ENCODE data around the gene HMX3. TPM values are rescaled to one million over a fixed set of nuclear protein-coding genes. Genes with fewer than 3 reads are reported as not detected.

Gene HMX3
- total RNA-seq, 1 experiment from 2014 or later: 15.2 TPM

- Histone ChIP-seq H3K9me3 (ENCODE audit: control insufficient read depth, insufficient read depth, low read depth, low read length) (no peaks in the 10 kb centered on the region), H3K36me3 (ENCODE audit: control insufficient read depth, insufficient read depth, low read length) (0 out of 2 replicates have a peak, but pooled peaks cover 3% of the 10 kb centered on the region), H3K27ac (ENCODE audit: low read length) (no peak overlapping the region), H3K27me3 (ENCODE audit: control insufficient read depth, insufficient read depth, low read length) (no peaks in the 10 kb centered on the region; the same call in 1 of the 2 replicates), H3K4me3 (ENCODE audit: low read depth in 2 of 2, low read length in 2 of 2) (no peak overlapping the region), H3K4me1 (ENCODE audit: control insufficient read depth, insufficient read depth, low read length) (peaks cover 27% of the 10 kb centered on the region)
- BruUV-seq (replicated peaks): no TSS peak
- CTCF ChIA-PET: no interaction called here
- ATAC-seq: no peak
- TF ChIP-seq SIN3A (IDR thresholded peaks at IDR 0.05; ENCODE audit: borderline replicate concordance, insufficient read depth, low read depth, low read length) (no peak), CTCF (IDR thresholded peaks at IDR 0.05) (no peak), TCF7L2 (IDR thresholded peaks at IDR 0.05; ENCODE audit: low read depth, low read length) (no peak), REST (IDR thresholded peaks at IDR 0.05; ENCODE audit: insufficient read depth in 1 of 2, low read depth in 2 of 2, low read length in 1 of 2) (no peak), POLR2AphosphoS5 (IDR thresholded peaks at IDR 0.05; ENCODE audit: low read depth, low read length) (no peak)
- POLR2A ChIA-PET: no interaction called here
- no peak for DNase-seq (ENCODE audit: low read depth, low spot score)
- in situ Hi-C loops (cut with HindIII; ENCODE audit: low pct_unique_long_range_greater_than_20kb, low sequenced_read_pairs) (no loop called here), intact Hi-C loops (cut with micrococcal nuclease; ENCODE audit: unreplicated experiment) (no loop called here)
Measured at GRCh38 chr10:123142701-123143161, 7.0 kb downstream of the HMX3 start.

DNA sequence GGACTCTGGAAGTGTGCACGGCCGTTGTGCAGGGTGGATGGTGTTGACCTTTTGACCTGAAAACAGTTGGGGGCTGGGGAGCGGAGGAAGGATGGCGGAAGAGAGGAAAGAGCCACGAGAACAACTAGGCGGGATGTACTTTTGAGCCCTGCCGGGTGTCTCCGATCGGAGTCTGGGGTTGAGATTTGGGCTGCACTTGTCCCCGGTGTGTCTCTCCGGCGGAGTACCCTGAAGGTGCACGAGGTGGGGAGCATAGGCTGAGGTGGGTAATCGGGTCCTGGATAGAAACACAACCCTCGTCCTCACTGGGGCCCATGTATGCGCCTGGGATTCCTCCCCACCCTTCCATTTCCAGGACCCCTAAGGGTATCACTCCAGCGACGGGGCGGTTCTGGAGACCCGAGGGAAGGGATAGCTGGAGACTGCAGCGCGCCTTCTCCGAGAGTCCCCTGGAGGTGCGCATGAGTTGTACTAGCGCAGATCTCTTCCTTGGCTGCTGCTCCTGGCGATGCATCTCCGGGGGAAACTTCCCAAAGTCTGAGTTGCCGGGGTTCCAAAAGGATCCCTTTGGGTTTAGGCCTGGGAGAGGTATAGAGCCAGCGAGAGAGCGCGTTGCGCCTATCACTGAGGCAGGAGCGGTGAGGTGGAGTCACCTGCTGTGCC, 7.5 kb downstream of the HMX3 start:
- in situ Hi-C loops (cut with HindIII; ENCODE audit: low pct_unique_long_range_greater_than_20kb, low sequenced_read_pairs) (no loop called here), intact Hi-C loops (cut with micrococcal nuclease; ENCODE audit: unreplicated experiment) (no loop called here)
- CTCF ChIA-PET: no interaction called here
- DNase-seq (ENCODE audit: low read depth, low spot score) (no peak), ATAC-seq (no peak)
- Histone ChIP-seq H3K9me3 (ENCODE audit: control insufficient read depth, insufficient read depth, low read depth, low read length) (no peaks in the 10 kb centered on the region), H3K36me3 (ENCODE audit: control insufficient read depth, insufficient read depth, low read length) (0 out of 2 replicates have a peak, but pooled peaks cover 3% of the 10 kb centered on the region), H3K4me1 (ENCODE audit: control insufficient read depth, insufficient read depth, low read length) (peaks cover 27% of the 10 kb centered on the region), H3K27ac (ENCODE audit: low read length) (no peak overlapping the region), H3K4me3 (ENCODE audit: low read depth in 2 of 2, low read length in 2 of 2) (no peak overlapping the region), H3K27me3 (ENCODE audit: control insufficient read depth, insufficient read depth, low read length) (no peaks in the 10 kb centered on the region; the same call in 1 of the 2 replicates)
- no peak for TF ChIP-seq REST (IDR thresholded peaks at IDR 0.05; ENCODE audit: insufficient read depth in 1 of 2, low read depth in 2 of 2, low read length in 1 of 2)
- no peak for TF ChIP-seq CTCF (IDR thresholded peaks at IDR 0.05)
- no peak for TF ChIP-seq POLR2AphosphoS5 (IDR thresholded peaks at IDR 0.05; ENCODE audit: low read depth, low read length)
- TF ChIP-seq SIN3A (IDR thresholded peaks at IDR 0.05; ENCODE audit: borderline replicate concordance, insufficient read depth, low read depth, low read length): no peak
- no peak for TF ChIP-seq TCF7L2 (IDR thresholded peaks at IDR 0.05; ENCODE audit: low read depth, low read length)
- no TSS peak for BruUV-seq (replicated peaks)
- POLR2A ChIA-PET: no interaction called here

All from Panc1 (cell line).